DMS 273 treated with DMSO at 0.1 percent for 48 hours (cell line): ENCODE results near the gene WDR20.
"Not testable (repeated sequence)": the region's sequence is repeated elsewhere in the genome, so short reads cannot be mapped to it uniquely, and the experiment has no call there.

ENCODE experiments used
- DNase-seq: peaks from one replicate; lab custom pipeline; 2025; lab: John Stamatoyannopoulos, UW

The WDR20 gene

DNA sequence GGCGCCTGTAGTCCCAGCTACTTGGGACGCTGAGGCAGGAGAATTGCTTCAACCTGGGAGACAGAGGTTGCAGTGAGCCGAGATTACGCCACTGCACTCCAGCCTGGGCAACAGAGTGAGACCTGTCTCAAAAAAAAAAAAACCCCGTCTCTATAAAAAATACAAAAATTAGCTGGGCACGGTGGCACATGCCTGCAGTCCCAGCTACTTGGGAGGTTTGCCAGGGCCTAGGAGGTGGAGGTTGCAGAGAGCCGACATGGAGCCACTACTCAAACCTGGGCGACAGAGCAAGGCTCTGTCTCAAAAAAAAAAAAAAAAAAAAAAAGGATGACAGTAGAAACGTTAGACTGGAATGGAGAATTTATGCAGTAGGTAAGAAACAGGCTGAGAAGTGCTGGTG, 5.7 kb upstream of the WDR20 start:
- not testable (repeated sequence) for DNase-seq

DNA sequence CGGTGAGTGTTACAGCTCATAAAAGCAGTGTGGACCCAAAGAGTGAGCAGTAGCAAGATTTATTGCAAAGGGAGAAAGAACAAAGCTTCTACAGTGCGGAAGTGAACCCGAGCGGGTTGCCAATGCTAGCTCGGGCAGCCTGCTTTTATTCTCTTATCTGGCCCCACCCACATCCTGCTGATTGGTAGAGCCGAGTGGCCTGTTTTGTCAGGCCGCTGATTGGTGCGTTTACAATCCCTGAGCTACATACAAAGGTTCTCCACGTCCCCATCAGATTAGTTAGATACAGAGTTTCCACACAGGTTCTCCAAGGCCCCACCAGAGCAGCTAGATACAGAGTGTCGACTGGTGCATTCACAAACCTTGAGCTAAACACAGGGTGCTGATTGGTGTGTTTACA, 5.0 kb upstream of the WDR20 start:
- not testable (repeated sequence) for DNase-seq

DNA sequence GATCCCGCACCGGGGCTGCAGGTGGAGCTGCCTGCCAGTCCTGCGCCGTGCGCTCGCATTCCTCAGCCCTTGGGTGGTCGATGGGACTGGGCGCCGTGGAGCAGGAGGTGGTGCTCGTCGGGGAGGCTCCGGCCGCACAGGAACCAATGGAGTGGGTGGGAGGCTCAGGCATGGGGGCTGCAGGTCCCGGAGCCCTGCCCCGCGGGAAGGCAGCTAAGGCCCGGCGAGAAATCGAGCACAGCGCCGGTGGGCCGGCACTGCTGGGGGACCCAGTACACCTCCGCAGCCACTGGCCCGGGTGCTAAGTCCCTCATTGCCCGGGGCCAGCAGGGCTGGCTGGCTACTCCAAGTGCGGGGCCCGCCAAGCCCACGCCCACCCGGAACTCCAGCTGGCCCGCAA, 4.2 kb upstream of the WDR20 start:
- DNase-seq, result not testable (repeated sequence)

DNA sequence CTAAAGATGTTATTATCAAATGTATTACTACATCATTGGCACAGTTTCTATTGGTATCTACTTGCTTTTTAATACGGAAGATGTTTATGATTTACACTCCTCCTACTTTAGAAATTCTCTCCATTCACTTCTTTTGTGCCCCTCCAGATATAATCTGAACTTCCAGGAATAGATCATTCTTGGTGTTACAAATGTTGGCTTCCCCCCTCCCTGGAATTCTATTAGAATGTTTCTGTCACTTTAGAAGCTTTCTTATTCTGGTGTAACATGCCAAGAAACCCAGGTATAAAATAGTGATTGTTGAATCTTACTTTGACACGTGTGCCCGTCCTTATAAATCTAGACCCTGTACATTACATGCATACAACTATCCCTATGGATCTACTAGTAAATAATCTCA, 1.2 kb upstream of the WDR20 start:
- no peak for DNase-seq

GRCh38 chr14:102138961-102139285, 774 bp upstream of the WDR20 start:
- DNase-seq, result peak; percentile 71

DNA sequence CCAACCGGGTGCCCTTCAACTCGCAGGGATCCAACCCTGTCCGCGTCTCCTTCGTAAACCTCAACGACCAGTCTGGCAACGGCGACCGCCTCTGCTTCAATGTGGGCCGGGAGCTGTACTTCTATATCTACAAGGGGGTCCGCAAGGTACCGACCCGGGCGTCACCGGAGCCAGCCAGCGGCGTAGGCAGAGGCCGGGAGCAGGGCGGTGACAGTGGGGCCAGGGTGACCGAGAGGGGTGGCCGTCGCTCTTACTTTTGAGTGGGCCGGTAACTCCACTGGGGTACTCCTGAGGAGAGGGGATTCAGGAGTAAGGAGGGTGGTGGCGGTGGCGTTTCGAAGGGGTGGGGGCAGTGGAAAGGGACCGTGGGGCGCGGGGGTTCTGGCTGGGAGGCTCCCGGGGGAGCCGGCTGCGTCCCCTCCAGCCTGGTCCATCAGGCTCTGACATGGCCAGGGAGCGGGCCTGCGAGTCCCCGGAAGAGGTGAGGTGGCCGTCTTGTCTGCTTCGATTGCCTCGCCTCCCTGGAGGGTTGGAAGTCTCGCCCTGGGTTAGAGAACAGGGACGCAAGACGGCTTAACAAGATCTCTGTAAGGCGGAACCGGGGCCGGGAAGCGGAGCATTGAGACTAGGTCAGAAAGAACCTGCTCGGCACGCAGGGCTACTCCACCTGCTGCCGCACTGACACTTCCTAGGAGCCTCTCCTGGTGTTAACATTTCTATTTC, 491 bp downstream of the WDR20 start:
- no peak for DNase-seq

DNA sequence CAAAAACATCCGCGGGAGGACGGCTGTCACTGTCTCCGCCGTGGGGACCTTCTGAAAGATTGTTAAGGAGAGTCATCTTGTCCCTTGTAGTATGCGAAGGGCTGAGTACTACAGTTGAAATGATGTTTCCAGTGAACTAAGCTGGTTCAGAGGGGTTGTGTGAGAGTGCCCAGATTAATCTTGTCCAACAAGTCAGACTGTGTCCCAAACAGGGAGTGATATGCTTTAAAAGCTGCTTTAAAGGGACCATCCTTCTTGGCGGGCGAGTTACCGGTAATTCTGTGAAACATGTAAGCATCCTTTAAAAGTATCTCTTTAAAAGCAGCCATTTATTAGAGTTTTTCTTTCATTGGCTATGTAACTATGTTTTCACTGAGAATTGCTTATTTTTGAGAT, 1.1 kb downstream of the WDR20 start:
- DNase-seq, result no peak

GRCh38 chr14:102141797-102142196, 2.1 kb downstream of the WDR20 start:
- no peak for DNase-seq

GRCh38 chr14:102144914-102145313, 5.2 kb downstream of the WDR20 start:
- no peak for DNase-seq

DNA sequence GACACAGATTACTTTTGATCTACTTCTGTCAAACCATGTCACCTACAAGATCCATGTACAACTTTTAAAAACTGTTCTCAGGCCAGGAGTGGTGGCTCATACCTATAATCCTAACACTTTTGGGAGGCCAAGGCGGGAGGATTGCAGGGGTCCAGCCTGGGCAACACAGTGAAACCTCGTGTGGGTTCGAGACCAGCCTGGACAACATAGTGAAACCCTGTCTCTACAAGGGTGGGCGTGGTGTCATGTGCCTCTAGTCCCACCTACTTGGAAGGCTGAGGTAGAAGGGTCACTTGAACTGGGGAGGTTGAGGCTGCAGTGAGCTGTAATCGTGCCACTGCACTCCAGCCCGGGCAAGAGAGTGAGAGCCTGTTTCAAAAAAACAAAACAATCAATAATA, 5.7 kb downstream of the WDR20 start:
- no peak for DNase-seq

GRCh38 chr14:102146423-102146822, 6.7 kb downstream of the WDR20 start:
- no peak for DNase-seq

- DNase-seq, result no peak
Observed at GRCh38 chr14:102150083-102150482, 10.4 kb downstream of the WDR20 start.

DNA sequence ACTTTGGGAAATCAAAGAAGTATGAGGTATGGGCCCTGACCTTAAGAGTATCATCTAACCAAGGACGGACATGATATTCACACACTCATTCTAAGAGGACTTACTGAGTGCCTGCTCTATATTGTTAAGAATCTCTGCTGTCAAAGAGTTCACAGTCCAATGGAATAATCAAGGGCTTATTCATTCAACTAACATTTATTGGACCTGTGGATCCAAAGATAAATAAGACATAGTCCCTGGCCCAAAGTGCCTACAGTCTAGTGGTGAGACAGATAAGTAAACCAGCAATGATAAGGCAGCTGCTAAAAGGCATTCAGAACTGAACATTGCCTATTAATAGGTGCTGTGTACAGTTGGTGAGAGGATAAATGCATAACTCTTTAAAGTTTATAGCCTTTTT, 11.0 kb downstream of the WDR20 start:
- no peak for DNase-seq

- not testable (repeated sequence) for DNase-seq
Observed at GRCh38 chr14:102151411-102151810, 11.7 kb downstream of the WDR20 start.

DNA sequence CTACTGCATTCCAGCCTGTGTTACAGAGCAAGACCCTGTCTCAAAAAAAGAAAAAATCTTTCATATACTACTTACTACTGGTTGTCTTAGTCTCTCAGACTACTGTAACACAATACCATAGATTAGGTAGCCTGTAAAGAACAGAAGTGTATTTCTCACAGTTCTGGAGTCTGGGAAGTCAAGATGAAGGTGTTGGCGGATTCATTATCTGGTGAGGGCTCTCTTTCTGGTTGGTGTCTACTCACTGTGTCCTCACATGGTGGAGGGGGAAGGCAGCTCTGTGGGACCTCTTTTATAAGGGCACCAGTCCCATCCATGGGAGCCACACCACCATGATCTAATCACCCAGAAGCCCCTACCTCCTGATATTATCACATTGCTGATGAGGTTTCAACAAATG, 14.4 kb downstream of the WDR20 start:
- DNase-seq, result no peak

- no peak for DNase-seq
Observed at GRCh38 chr14:102154821-102155549, 15.3 kb downstream of the WDR20 start.

DNA sequence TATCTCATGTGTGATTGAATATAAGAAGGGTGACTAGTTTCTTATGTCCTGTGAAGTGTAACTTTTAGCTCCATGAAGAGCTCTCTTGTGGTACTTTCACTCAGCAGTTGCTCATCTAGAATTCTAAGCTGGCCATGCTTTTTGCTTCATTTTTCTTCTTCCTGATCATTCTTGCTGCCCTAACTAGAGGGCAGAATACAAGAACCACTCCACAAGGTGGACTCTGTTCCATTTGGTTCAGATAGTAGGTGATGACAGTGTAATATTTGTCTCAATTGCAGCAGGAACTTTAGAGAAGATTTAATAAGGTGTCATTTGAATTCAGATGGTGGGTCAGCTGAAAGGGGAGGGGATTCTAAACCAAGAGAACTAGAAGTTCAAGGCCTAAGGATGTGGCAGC, 17.6 kb downstream of the WDR20 start:
- no peak for DNase-seq

DNA sequence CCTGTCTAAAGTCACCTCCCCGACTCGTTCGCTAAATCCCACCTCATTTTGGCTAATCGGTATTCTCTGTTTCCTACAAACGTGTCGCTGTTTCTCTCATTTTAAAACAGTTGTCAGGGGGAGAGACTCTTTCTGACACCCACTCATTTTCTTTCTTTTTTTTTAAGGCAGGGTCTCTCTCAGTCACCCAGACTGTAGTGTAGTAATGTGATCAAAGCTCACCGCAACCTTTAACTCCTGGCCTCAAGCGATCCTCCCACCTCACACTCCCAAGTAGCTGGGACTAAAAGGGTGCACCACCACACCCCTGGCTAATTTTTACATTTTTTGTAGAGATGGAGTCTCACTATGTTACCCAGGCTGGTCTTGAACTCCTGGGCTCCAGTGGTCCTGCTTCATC, 19.1 kb downstream of the WDR20 start:
- no peak for DNase-seq

- no peak for DNase-seq
Observed at GRCh38 chr14:102159841-102160240, 20.1 kb downstream of the WDR20 start.

DNA sequence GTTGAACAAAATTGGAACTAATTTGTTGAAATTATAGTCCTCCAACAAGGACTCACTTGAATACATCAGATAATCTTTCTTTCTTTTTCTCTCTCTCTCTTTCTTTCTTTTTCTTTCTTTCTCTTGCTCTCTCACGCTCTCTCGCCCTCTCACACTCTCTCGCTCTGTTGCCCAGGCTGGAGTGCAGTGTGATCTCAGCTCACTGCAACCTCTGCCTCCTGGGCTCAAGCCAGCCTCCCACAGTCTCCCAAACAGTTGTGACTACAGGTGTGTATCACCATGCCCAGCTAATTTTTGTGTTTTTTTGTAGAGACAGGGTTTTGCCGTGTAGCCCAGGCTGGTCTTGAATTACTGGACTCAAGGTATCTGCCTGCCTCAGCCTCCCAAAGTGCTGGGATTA, 22.8 kb downstream of the WDR20 start:
- DNase-seq, result no peak

GRCh38 chr14:102164241-102164641, 24.5 kb downstream of the WDR20 start:
- no peak for DNase-seq

GRCh38 chr14:102164965-102165364, 25.3 kb downstream of the WDR20 start:
- no peak for DNase-seq

DNA sequence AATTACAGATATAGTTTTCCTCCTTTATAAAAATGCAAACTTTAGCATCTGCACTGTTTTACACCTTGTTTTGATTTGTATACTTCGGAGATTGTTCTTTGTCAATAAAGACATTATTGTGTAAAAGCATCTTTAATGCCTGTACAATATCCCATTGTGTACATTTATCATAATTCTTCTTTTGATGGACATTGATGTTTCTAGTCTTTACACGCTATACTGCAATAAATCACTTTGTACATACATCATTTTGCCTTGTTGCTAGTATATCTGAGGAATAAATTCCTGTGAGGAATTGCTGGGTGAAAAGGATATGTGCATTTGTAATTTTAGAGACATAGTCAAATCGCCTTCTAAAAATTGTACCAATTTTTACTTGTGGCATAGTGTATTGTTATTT, 30.4 kb downstream of the WDR20 start:
- no peak for DNase-seq
